HepG2 (cell line): ENCODE results near the gene ADORA2B. TPM values are rescaled to one million over a fixed set of nuclear protein-coding genes. Genes with fewer than 3 reads are reported as not detected.

Experiments used
- FOXP1 ChIP-seq, 2 experiments: fragments of 450-650 bp in 1 of 2; IDR thresholded peaks; 2 replicates each; pipeline ENCODE4 v1.6.1; 2017 to 2018; ENCODE audit warnings: antibody characterized with exemption in 1 of 2
- KDM2A ChIP-seq: sonication (generic); formaldehyde crosslinking; IDR thresholded peaks from 2 replicates; pipeline ENCODE4 v1.4.0; 2020; ENCODE audit warnings: low read depth, missing genetic modification reagents, borderline replicate concordance
- RFX3 ChIP-seq: IDR thresholded peaks from 2 replicates; pipeline ENCODE4 v1.6.1; 2016; ENCODE audit warnings: missing biosample characterization, missing genetic modification reagents
- SUZ12 ChIP-seq: fragments of 150-350 bp; IDR thresholded peaks from 2 replicates; pipeline ENCODE4 v1.6.1; 2014; ENCODE audit warnings: low read depth, low read length
- U2AF2 ChIP-seq: fragments of 200-400 bp; formaldehyde crosslinking; IDR thresholded peaks from 2 replicates; pipeline ENCODE4 v1.6.1; 2017; ENCODE audit warnings: low read depth, mild to moderate bottlenecking, low read length
- ZNF207 ChIP-seq: fragments of 450-650 bp; IDR thresholded peaks from 2 replicates; pipeline ENCODE4 v1.6.1; 2016; ENCODE audit warnings: antibody characterized with exemption, borderline replicate concordance
- ZNF263 ChIP-seq: sonication (generic); formaldehyde crosslinking; IDR thresholded peaks from 2 replicates; pipeline ENCODE4 v1.4.0; 2020; ENCODE audit warnings: missing genetic modification reagents
- ZNF44 ChIP-seq: sonication (generic); formaldehyde crosslinking; IDR thresholded peaks from 2 replicates; pipeline ENCODE4 v1.5.1; 2020; ENCODE audit warnings: mild to moderate bottlenecking, missing genetic modification reagents
- ZNF570 ChIP-seq: sonication (generic); formaldehyde crosslinking; IDR thresholded peaks from 2 replicates; pipeline ENCODE4 v1.4.0; 2020; ENCODE audit warnings: mild to moderate bottlenecking, missing genetic modification reagents, borderline replicate concordance
- ZNF678 ChIP-seq: sonication (generic); formaldehyde crosslinking; IDR thresholded peaks from 2 replicates; pipeline ENCODE4 v1.4.0; 2020; ENCODE audit warnings: mild to moderate bottlenecking, missing genetic modification reagents
- ZNF713 ChIP-seq: sonication (generic); formaldehyde crosslinking; IDR thresholded peaks from 2 replicates; pipeline ENCODE4 v1.4.0; 2020; ENCODE audit warnings: mild to moderate bottlenecking, missing genetic modification reagents
- polyA plus RNA-seq, 8 experiments: library from polyadenylated mRNA; depleted of rRNA in 3 of 8; stranded (reverse) in 7 of 8; unstranded in 1 of 8; fragments of >200 nt; fragmentation: Illumina TruSeq in 4 of 8; extraction: Trizol in 4 of 8; gene quantifications; 2 replicates each; pipeline versions ENCODE4 v1.2.1 to v1.2.3, GENCODE V29; 2011 to 2016; ENCODE audit warnings: low read depth in 4 of 8, missing spikeins in 1 of 8, mixed read lengths in 1 of 8; ENCODE audit not compliant: insufficient read depth in 1 of 8
- total RNA-seq, 5 experiments: library from RNA; depleted of rRNA; stranded (reverse); fragments of >200 nt; fragmentation: Illumina TruSeq; extraction: Trizol; gene quantifications; 2 replicates each; pipeline ENCODE4 v1.2.3, GENCODE V29; 2016; ENCODE audit warnings: low read depth in 1 of 5
- TF ChIP-seq, protein P1 (sequence below), 2 experiments: fragments of 450-650 bp in 1 of 2; sonication (generic) in 1 of 2; formaldehyde crosslinking in 1 of 2; IDR thresholded peaks; 2 replicates each; pipeline versions ENCODE4 v1.6.1 to v1.8.0; 2016 to 2022; ENCODE audit warnings: antibody characterized with exemption in 1 of 2, mild to moderate bottlenecking in 1 of 2, missing genetic modification reagents in 1 of 2
- TF ChIP-seq, protein P2 (sequence below): sonication (generic); formaldehyde crosslinking; IDR thresholded peaks from 2 replicates; pipeline ENCODE4 v1.4.0; 2020; ENCODE audit warnings: missing genetic modification reagents, mild to moderate bottlenecking, borderline replicate concordance
- TF ChIP-seq, protein P3 (sequence below): sonication (generic); formaldehyde crosslinking; IDR thresholded peaks from 2 replicates; pipeline ENCODE4 v1.4.0; 2020; ENCODE audit warnings: mild to moderate bottlenecking, missing genetic modification reagents

The ADORA2B gene
- total and polyA plus RNA-seq, 2 of the 13 experiments (the other 11 are each of a cell fraction or from before 2014, with no cell fraction given) = 10.4 to 20.0 TPM

DNA sequence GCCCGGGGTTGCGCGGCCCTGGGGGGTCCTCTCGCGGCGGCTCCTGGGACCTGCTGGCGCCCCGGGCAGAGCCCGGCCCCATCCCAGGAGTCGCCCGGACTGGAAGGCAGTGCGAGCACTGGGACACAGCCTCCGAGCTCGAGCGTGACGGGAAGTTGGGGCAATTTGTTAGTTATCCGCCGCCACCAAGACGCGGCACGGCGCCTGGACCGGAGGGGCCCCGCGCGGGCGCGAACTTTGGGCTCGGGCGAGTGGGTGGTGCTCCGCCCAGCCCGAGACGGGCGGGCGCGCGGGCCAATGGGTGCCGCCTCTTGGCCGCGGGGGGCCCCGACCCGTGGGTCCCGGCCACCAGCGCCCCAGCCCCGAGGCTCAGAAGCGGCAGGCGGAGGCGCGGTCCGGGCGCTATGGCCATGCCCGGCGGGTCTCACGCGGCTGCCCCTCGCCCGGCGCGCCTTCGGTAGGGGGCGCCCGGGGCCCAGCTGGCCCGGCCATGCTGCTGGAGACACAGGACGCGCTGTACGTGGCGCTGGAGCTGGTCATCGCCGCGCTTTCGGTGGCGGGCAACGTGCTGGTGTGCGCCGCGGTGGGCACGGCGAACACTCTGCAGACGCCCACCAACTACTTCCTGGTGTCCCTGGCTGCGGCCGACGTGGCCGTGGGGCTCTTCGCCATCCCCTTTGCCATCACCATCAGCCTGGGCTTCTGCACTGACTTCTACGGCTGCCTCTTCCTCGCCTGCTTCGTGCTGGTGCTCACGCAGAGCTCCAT is at the start of gene ADORA2B (continued):
- TF ChIP-seq U2AF2 (no peak), ZNF570 (CRISPR knock-in tag) (no peak), ZNF263 (CRISPR knock-in tag) (peak; percentile 46; the same call in 1 of the 2 replicates), SUZ12 (no peak), FOXP1 (IDR thresholded peaks at IDR 0.05) (no peak), FOXP1 (CRISPR knock-in tag; IDR thresholded peaks at IDR 0.05) (no peak), KDM2A (CRISPR knock-in tag) (peak; percentile 90), ZNF207 (no peak), ZNF44 (no peak), RFX3 (CRISPR knock-in tag) (no peak), ZNF713 (CRISPR knock-in tag) (no peak), ZNF678 (CRISPR knock-in tag) (0 out of 2 replicates have a peak, but pooled peaks have one; percentile 69)
- TF ChIP-seq, protein P1, sequence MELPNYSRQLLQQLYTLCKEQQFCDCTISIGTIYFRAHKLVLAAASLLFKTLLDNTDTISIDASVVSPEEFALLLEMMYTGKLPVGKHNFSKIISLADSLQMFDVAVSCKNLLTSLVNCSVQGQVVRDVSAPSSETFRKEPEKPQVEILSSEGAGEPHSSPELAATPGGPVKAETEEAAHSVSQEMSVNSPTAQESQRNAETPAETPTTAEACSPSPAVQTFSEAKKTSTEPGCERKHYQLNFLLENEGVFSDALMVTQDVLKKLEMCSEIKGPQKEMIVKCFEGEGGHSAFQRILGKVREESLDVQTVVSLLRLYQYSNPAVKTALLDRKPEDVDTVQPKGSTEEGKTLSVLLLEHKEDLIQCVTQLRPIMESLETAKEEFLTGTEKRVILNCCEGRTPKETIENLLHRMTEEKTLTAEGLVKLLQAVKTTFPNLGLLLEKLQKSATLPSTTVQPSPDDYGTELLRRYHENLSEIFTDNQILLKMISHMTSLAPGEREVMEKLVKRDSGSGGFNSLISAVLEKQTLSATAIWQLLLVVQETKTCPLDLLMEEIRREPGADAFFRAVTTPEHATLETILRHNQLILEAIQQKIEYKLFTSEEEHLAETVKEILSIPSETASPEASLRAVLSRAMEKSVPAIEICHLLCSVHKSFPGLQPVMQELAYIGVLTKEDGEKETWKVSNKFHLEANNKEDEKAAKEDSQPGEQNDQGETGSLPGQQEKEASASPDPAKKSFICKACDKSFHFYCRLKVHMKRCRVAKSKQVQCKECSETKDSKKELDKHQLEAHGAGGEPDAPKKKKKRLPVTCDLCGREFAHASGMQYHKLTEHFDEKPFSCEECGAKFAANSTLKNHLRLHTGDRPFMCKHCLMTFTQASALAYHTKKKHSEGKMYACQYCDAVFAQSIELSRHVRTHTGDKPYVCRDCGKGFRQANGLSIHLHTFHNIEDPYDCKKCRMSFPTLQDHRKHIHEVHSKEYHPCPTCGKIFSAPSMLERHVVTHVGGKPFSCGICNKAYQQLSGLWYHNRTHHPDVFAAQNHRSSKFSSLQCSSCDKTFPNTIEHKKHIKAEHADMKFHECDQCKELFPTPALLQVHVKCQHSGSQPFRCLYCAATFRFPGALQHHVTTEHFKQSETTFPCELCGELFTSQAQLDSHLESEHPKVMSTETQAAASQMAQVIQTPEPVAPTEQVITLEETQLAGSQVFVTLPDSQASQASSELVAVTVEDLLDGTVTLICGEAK (IDR thresholded peaks at IDR 0.05) = no peak
- TF ChIP-seq, protein P1 (CRISPR knock-in tag; IDR thresholded peaks at IDR 0.05) = peak; percentile 25; the same call in 1 of the 2 replicates
- TF ChIP-seq, protein P2, sequence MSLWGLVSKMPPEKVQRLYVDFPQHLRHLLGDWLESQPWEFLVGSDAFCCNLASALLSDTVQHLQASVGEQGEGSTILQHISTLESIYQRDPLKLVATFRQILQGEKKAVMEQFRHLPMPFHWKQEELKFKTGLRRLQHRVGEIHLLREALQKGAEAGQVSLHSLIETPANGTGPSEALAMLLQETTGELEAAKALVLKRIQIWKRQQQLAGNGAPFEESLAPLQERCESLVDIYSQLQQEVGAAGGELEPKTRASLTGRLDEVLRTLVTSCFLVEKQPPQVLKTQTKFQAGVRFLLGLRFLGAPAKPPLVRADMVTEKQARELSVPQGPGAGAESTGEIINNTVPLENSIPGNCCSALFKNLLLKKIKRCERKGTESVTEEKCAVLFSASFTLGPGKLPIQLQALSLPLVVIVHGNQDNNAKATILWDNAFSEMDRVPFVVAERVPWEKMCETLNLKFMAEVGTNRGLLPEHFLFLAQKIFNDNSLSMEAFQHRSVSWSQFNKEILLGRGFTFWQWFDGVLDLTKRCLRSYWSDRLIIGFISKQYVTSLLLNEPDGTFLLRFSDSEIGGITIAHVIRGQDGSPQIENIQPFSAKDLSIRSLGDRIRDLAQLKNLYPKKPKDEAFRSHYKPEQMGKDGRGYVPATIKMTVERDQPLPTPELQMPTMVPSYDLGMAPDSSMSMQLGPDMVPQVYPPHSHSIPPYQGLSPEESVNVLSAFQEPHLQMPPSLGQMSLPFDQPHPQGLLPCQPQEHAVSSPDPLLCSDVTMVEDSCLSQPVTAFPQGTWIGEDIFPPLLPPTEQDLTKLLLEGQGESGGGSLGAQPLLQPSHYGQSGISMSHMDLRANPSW (CRISPR knock-in tag) = no peak
- TF ChIP-seq, protein P3, sequence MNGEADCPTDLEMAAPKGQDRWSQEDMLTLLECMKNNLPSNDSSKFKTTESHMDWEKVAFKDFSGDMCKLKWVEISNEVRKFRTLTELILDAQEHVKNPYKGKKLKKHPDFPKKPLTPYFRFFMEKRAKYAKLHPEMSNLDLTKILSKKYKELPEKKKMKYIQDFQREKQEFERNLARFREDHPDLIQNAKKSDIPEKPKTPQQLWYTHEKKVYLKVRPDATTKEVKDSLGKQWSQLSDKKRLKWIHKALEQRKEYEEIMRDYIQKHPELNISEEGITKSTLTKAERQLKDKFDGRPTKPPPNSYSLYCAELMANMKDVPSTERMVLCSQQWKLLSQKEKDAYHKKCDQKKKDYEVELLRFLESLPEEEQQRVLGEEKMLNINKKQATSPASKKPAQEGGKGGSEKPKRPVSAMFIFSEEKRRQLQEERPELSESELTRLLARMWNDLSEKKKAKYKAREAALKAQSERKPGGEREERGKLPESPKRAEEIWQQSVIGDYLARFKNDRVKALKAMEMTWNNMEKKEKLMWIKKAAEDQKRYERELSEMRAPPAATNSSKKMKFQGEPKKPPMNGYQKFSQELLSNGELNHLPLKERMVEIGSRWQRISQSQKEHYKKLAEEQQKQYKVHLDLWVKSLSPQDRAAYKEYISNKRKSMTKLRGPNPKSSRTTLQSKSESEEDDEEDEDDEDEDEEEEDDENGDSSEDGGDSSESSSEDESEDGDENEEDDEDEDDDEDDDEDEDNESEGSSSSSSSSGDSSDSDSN (CRISPR knock-in tag) = peak; percentile 87
